GM19043 (cell line): Measurements from ENCODE around the gene B4GALT4.
"Not testable (repeated sequence)": the region's sequence is repeated elsewhere in the genome, so short reads cannot be mapped to it uniquely, and the experiment has no call there.

Experiments used
- ATAC-seq: cut with Tn5 transposase; IDR thresholded peaks from one replicate; pipeline ENCODE4 v1.9.1; 2021; ENCODE audit warnings: low read depth; ENCODE audit not compliant: unreplicated experiment

B4GALT4 gene

DNA sequence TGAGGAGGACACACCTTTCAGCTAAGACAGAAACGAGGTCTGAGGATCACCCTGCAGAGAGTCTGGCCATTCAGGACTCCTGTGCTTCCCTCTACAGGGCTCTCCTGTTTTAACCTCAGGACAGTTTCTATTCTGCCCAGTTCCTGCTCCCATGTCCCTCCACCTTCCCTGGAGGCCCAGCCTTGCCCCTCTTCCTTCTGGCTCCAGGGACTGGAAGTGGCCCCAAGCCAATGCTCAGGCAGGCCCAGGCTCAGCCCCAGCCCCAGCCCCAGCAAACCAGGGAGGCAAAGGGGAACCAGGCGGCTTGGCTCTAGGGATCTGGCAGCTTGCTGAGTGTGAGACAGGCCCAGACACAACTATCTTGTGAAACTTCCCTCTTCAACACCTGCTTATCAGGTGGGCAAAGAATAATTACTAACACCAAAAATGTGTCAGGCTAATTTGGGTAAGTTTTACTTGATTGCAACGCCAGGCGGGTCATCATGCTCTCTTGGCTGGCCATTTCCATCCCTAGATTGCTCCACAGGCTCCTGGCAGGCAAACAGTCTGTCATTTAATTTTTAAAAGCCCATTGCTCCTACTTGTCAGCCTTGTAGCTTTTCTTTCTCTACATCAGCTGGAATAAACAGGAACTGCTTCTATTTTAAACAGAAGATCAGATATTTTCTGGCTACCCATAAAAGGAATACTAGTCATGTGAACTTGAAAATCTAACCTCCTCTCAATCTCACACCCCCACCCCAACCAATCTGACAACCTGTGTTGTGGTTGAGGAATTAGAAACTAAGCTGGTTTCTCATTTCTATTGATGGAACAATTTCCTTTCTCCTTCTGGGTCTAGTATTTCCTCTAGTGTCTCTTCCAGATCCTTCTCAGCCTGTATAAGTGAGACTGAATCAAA is 33.8 kb downstream of the B4GALT4 start:
- ATAC-seq, result no peak

DNA sequence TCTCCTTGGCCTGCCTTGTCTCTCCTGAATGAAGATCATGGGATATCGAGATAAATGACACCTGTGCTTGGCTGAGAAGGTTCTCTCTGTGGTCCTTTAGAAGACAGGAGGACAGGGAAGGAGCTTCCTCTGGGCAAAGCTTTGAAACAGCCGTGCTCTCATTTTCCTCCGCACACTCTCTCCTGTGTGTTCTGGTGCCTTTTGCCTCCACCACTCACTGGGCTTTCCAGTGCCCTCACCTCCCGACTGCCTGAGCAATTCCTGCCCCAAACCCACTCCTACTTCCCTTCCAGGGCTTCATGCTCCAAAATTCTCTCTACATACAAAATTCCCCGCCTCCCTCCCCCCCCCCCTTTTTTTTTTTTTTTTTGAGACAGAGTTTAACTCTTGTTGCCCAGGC is 35.0 kb downstream of the B4GALT4 start:
- no peak for ATAC-seq

DNA sequence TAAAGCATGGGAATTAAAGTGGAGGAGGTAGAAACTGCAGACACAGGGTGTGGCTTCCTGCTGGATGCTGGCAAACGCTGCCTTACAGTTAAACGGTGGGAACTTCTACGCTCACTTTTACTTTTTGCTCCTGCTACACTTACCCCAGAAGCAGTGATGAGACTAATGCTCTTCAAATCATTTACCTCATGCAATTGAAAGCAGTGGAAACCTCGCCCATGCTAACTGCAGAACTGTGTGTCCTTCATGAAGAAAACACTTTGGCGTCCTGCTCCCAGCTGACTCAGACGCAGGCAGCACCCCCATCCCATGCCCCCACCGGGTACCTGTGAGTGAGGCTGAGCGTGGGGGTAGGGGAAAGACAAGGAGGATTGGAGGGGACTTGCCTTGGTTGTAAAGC is 35.5 kb downstream of the B4GALT4 start:
- no peak for ATAC-seq

DNA sequence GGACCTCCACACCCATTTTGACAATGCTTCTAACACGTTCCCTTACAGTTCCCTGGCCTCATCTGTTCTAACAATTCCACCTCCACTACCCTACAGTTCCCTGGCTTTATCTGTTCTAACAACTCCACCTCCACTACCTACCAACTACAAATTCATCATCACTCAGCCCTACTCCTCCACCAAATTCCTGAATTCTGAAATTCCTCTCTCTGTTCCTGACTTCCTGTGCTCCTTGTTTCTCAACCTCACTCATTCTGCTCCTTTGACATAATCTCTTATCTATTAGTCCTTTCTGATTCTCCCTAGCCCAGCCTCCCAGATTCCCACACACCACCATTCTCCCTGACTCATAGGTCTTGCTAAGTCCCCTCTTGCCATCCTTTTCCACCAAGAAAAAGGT is 44.8 kb downstream of the B4GALT4 start:
- ATAC-seq, result no peak

DNA sequence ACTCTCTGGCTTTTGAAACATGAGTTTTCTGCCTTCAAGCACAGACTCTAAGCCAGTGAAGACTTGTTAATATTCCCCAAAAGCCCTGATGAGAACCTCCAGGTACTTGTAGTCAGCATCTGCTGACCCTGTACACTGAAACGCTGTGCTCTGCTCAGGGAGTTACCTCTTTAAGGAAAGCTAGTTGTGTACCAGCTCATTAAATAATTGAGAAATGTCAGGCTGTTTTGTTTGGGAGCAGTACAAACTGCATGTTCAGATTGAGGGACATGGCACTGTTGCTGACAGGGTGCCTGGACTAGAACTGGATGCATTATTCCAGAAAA is 45.6 kb downstream of the B4GALT4 start:
- ATAC-seq, result no peak

DNA sequence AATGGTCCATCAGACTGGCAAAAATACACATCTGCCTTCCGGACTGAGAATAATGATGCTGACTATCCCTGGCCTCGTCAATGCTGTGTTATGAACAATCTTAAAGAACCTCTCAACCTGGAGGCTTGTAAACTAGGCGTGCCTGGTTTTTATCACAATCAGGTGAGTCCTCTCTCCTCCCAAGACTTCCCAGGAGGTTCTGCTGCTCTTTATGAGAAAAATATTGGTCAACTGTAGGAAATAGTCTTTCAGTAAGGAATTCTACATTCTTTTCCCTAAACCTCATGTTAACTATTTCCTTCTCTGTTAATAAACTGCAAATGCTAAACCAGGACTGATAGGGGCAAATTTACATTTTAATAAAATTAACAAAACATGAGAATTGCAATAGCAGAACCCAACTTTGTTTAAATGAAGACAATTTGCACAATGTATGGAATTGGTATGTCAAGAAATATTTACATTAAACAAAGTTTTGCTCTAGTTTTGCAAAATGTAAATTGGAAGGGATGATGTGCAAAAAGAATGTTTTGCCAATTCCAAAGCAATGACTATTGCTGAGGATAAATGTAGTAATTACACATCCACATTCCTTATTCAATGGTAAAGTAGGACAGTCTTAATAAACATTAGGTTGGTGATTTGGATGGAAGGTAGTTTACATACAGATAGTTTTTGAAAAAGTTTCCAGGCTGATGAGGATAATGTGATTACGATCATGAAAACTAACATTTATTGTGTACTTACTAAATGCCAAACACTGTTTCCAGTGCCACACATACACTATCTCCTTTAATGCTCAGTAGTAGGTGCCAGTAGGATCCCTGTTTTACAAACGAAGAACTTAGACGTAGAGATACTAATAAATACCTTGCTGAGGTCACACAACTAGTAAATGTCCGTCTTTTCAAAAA is 46.2 kb downstream of the B4GALT4 start:
- no peak for ATAC-seq

DNA sequence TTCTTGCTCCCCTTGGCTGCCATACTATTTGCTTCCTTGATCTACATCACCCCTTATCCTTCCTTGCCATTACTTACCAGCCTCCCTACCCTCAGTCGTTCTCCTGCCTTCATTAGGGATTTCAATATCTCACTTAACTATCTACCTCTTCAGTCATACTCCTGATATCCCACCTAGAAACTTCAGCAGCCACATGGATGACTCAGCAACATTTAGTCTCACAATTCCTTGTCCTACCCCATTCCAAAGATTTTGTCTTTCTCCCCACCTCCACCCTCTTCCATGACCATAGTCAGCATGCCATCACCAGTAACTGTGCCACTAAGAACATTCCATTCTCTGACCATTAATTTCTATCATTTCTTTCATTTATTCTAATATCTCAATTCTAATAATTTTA is 48.9 kb downstream of the B4GALT4 start:
- no peak for ATAC-seq

DNA sequence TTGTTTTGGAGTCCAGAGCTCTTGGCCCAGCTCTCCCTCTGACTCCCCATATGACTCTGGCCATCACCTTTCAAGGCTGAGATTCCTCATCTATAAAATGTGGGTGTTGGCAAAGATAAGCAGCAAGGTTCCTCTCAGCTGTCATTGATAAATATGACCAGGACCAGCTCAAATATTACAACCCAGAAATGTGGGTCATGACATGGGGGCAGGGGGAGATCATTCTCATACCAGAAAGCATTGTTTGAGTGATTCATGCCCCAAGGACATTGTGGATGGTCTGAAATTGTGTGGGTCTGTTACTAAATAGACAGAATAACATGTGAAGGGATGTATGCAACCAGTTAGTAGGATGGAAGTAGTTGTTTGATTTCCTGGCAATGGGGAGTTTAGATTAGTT is 53.4 kb downstream of the B4GALT4 start:
- ATAC-seq, result no peak

DNA sequence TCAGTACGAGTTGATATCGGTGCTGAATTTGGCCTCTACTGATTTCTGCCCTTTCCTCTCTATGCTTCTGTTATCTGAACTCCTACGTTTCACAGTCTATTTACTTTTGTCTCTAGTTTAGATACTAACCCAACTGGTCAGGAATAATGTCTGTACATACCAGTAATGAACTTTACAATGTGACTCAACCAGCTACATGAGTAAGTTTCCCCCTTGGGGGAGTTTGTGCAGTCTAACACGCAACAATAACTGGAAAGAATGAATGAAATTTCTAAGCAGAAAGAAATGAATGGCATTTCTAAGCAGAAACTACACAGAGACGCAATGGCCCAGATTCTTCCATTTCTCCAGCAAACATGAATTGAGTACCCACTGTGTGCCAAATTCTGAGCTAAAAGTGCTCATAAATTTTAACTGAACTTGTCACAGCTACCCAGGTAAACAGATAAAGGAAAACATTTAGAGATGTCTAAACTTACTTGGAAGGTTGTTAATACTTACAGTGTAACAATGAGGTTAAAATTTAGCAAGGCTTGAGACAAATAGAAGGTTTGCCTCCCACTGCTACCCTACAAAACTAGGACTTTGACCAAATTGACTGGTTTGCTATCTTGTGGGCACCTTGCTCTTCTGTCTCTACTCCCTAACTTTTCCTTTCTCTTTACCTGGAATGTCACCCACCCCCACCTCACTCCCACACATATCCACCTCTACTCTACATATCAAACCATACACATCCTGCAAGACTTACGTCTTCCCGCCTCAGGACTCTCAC is 55.7 kb downstream of the B4GALT4 start:
- ATAC-seq, result no peak

DNA sequence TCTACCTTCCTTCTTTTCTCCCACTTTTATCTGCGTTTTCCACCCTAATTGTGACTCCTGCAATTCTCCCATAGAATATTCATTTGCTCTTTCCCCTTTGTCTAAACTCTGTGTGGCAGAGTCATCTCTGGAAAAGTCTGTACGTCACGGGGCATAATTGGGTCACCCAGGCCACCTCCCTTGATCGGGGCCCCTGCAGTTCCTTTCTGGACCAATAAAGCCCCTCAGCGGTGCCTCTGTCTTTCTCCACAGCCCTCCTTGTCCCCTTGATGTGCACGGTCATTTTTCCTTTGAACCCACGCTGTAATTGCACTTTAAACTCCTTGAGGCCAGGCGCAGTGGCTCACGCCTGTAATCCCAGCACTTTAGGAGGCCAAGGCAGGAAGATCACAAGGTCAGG is 56.6 kb downstream of the B4GALT4 start:
- ATAC-seq, result no peak

DNA sequence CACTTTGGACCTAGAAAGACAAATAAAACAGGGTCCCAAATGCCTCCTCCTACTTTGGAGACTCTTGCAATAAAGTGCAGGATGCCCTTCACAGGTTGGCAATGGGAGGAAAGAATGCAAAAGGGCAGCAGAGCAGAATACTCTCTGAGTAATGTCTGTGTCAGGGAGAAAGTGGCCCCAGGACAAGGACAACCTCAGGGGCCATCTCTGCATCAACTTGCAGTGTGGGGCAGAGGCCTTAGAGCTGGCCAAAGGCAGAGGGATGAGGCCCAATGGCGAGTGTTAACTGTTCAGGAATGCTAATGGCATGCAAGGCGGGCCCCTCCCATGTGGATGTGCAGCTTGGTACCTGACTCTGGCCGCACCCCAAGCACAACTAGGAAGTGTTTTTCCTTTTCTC is 58.9 kb downstream of the B4GALT4 start:
- no peak for ATAC-seq

DNA sequence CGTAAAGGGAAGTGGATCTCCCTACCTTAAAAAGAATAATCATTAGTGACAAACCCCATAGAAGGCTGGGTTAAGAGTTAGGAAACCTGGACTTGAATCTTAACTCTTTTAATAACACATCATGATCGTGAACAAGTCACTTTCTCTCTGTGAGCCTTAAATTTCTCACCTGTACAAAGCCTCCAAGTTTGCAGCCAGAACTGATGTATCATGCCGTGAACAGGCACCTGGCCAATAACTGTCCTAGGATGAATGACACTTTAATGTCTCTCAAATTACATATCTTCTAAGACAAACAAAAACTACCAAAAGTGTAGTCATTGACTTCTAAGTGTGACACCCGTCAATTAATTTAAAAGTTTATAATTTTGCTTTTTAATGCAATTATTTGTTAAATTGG is 63.4 kb downstream of the B4GALT4 start:
- no peak for ATAC-seq

DNA sequence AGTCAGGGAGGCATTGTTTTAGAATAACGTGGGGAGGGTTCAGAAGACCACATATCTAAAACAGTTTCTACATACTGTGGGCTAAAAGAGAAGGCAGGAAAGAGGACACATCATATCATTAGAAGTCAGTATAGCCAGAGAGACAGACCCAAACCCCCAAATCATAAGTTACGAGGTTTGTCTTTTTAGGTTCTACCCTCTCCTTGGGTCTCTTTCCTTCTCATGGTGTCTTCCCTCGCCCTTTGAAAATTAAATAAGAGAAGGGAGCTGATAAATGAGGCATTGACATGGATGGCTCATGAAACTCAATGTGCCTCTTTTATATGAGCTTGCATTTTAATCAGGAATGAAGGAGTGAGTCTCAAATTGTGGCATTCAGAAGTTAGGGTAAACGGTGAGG is 63.9 kb downstream of the B4GALT4 start:
- no peak for ATAC-seq

DNA sequence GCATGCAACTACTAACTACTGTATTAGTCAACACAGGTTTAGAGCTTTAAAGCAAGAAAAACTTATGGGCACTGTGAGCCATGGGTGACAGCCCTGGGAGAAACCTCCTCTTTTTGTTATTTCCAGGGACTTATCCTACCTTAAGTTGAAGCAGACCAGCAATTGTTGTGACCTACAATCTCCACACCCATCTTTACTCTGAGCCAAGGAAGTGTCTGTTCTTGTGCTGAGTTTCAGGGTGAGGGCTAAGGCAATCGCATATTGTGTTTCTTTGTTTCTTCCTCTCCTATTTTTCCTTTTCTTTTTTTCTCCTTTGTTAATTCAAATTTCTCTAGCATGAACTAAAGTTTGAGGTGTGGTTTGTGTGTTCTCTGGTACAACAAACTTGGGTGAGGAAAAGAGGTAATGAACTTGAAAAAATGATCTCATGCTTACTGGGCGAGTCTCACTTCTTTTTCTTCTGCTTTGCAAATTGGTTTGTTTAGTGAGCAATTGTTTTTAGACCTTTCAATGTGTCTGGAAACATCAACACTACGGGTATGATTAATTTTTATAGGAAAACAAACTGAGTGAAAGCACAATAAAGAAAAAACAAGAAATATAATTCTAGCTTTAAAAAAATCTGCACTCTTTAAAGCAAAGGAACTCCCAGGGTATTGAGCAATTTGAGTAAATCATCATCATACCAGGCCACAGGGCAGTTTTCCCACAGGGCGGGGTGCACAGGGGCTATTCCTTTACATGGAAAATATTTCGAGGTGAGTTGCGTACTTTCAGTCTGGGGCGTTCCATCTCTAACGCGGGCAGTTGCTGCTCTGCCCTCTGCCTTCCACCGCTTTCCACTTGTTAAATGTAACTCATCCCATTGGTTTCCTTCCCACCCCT is 64.6 kb downstream of the B4GALT4 start:
- no peak for ATAC-seq

DNA sequence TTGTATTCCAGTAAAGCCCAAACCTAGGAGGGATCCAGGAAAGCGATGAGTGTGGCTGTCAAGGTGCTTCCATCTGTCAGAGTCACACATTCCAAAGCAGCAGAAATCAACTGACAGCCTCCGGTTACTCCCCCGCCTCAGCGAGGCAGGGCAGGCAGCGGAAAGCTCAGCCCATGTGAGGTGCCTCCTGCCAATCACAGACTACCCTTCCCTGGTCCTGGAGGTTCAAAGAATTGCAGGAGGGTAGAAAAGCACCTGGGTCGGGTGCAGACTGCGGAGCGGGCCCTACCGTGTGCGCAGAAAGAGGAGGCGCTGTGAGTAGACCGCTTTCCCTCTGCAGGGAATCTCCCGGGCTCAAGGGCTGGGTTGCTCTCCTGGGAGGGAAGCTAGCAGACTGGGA is 67.4 kb downstream of the B4GALT4 start, which contains the start of gene UPK1B:
Gene UPK1B (plus strand): TSS at position 274 of the 400 bp plus-strand sequence. CDS start 13,144 bp downstream, outside the sequence.
- no peak for ATAC-seq

DNA sequence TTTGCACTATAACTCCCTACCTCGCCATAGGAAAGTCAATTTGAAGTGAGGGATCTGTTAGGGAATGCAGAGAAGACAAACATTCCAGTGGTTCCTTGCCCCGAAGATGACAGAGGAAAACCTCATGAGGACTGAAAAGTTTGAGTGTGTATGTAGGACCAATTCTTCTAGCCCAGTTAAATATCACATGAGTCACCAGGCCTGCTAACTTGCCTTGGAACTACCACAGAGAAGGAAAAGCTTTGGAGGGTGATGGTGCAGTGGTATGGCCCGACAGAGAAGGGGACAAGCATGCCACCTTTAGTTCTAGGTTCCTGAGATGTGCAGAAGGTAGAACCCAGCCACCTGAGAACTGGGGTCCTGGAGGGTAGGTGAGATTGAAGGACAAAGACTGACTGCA is 69.9 kb downstream of the B4GALT4 start:
- no peak for ATAC-seq

DNA sequence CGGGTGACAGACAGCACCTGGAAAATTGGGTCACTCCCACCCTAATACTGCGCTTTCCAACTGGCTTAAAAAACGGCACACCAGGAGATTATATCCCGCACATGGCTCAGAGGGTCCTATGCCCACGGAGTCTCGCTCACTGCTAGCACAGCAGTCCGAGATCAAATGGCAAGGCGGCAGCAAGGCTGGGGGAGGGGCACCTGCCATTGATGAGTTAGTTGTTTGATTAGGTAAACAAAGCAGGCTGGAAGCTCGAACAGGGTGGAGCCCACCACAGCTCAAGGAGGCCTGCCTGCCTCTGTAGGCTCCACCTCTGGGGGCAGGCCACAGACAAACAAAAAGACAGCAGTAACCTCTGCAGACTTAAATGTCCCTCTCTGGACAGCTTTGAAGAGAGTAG is 75.9 kb downstream of the B4GALT4 start:
- ATAC-seq, result not testable (repeated sequence)
